ENCODE measurements around the gene KRTAP10-2. TPM values are rescaled to one million over a fixed set of nuclear protein-coding genes. Genes with fewer than 3 reads are reported as not detected.

KRTAP10-2 gene
- total and polyA plus RNA-seq, 9 of the 15 experiments (the other 6 are each of a cell fraction or from before 2014, with no cell fraction given) = not detected

- Histone ChIP-seq H3K4me3 (no peak overlapping the region), H3K79me2 (ENCODE audit: control insufficient read depth, insufficient read depth, low read length) (no peaks in the 10 kb centered on the region), H3K9me3 (replicated peaks; ENCODE audit: control insufficient read depth, insufficient read depth, low read depth, low read length) (no peaks in the 10 kb centered on the region), H2AFZ (ENCODE audit: low read depth, low read length) (no peak overlapping the region), H3K27me3 (ENCODE audit: control insufficient read depth in 2 of 2, insufficient read depth in 2 of 2, low read length in 2 of 2) (peaks cover 20 to 49% of the 10 kb centered on the region in 2 experiments), H3K36me3 (ENCODE audit: control insufficient read depth, insufficient read depth, low read length) (no peaks in the 10 kb centered on the region), H3K4me1 (replicated peaks in 1 of 2; ENCODE audit: control insufficient read depth in 2 of 2, insufficient read depth in 2 of 2, low read length in 2 of 2) (peaks cover 0 to 24% of the 10 kb centered on the region in 2 experiments; a peak in 2 of 5 replicates), H3K9me1 (ENCODE audit: control insufficient read depth, insufficient read depth, low read length) (no peaks in the 10 kb centered on the region), H4K20me1 (replicated peaks; ENCODE audit: control insufficient read depth, insufficient read depth, low read length) (peaks cover 15% of the 10 kb centered on the region), H3K4me2 (ENCODE audit: insufficient read depth, low read length) (no peak overlapping the region), H3K9ac (ENCODE audit: insufficient read depth in 1 of 2, low read depth in 2 of 2, low read length in 2 of 2) (no peak overlapping the region), H3K27ac (ENCODE audit: extremely low read depth, low read depth, low read length) (no peak overlapping the region)
- 7% methylated on average over 8 of the region's 8 CpGs for WGBS (ENCODE audit: insufficient coverage, low coverage, missing lambda C conversion rate)
- intact Hi-C loops (cut with micrococcal nuclease) (loop anchor here (2.0 to 10.0 kb wide), 2 partner anchors 281 to 413 kb away; partner anchors contain the start of gene ITGB2), in situ Hi-C loops (cut with MboI) (no loop called here)
- TF ChIP-seq ZKSCAN3 (CRISPR knock-in tag; IDR thresholded peaks at IDR 0.05) (no peak), NFIC (IDR thresholded peaks at IDR 0.05) (no peak), NUFIP1 (IDR thresholded peaks at IDR 0.05; ENCODE audit: partially characterized antibody) (no peak), ZNF212 (CRISPR knock-in tag; IDR thresholded peaks at IDR 0.05) (no peak), SRSF1 (IDR thresholded peaks at IDR 0.05; ENCODE audit: low read depth, low read length) (no peak), RBM22 (IDR thresholded peaks at IDR 0.05; ENCODE audit: low read depth, low read length, poor library complexity, severe bottlenecking) (no peak), PHB2 (IDR thresholded peaks at IDR 0.05; ENCODE audit: low read depth) (no peak), UBTF (IDR thresholded peaks at IDR 0.05; ENCODE audit: borderline replicate concordance in 1 of 2, low read depth in 2 of 2, low read length in 2 of 2) (no peak), EGR1 (conservative IDR thresholded peaks at IDR 0.05) (no peak), ZNF232 (CRISPR knock-in tag; IDR thresholded peaks at IDR 0.05) (no peak), ZNF263 (CRISPR knock-in tag; IDR thresholded peaks at IDR 0.05; ENCODE audit: borderline replicate concordance) (no peak), ZNF24 (IDR thresholded peaks at IDR 0.05) (no peak), PCBP2 (IDR thresholded peaks at IDR 0.05; ENCODE audit: low read depth, low read length, poor library complexity, severe bottlenecking) (no peak), MYBL2 (IDR thresholded peaks at IDR 0.05; ENCODE audit: low read depth) (no peak), MYBL2 (CRISPR knock-in tag; IDR thresholded peaks at IDR 0.05; ENCODE audit: borderline replicate concordance) (no peak), CAMTA2 (CRISPR knock-in tag; conservative IDR thresholded peaks at IDR 0.05) (no peak), MED1 (CRISPR knock-in tag; IDR thresholded peaks at IDR 0.05; ENCODE audit: borderline replicate concordance) (no peak)
- BruUV-seq (replicated peaks) = no TSS peak
- ChIA-PET CTCF (ENCODE audit: low intra/inter-chr PET ratio) (no interaction called here), POLR2A (interaction anchor here (1.1 kb wide), 1 partner anchor 11 kb away, joined by 3 read pairs; no protein-coding TSS in a partner anchor)
- FAIRE-seq (no peak), DNase-seq (ENCODE audit: extremely low read depth in 1 of 4, low spot score in 3 of 4) (no peak), ATAC-seq (no peak)
Observed at GRCh38 chr21:44511938-44512275, 39.4 kb downstream of the KRTAP10-2 start.

Data from K562 (cell line).